GM19455 (cell line): ENCODE results near the gene CCDC88B.

Experiments
- ATAC-seq: cut with Tn5 transposase; IDR thresholded peaks from one replicate; pipeline ENCODE4 v1.9.1; 2021; ENCODE audit not compliant: unreplicated experiment

The CCDC88B gene

GRCh38 chr11:64406221-64406946 is 66.4 kb downstream of the CCDC88B start:
- no peak for ATAC-seq
